ENCODE results near the gene MLC1.

DNA sequence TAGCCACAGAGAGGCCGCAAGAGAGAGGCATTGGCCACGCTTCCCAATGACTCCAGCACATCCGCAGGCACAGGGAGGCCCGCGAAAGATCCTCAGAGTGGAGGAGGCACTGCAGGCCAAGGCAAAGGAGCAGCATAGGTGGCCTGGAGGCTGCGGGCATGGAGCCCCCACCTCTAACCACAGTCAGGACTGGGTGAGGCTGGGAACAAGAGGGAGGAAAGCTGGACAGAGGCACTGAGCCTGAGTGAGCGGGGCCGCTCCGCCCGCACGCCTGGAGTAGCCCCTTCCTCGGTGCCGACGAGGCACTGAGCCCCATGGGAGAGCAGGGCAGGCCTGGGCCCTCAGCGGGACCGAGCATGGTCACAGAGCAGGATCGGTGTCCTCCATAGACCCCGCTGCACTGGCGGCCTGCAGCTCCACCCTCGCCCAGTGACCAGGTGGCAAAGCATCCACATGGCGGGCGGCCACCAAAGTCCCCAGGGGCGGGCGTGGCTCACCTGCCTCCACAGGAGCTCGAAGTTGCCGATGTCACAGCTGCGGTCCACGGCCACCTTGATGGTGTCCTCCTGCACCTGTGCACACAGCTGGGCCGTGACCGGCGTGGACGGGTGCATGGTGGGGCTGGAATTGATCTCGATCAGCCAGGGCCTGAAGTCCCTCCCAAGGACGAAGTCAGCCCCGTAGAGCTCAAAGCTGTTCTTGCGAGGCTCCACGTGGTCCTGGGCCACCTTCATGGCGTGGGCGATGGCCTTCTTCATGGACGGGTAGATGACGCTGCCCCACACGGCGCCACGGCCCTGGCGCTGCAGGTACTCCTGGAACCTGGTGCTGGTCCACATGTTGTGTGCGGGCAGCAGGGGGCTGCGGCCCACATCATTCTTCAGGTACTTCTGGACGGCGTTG is 53.8 kb downstream of the MLC1 start:
- TF ChIP-seq, protein P1, sequence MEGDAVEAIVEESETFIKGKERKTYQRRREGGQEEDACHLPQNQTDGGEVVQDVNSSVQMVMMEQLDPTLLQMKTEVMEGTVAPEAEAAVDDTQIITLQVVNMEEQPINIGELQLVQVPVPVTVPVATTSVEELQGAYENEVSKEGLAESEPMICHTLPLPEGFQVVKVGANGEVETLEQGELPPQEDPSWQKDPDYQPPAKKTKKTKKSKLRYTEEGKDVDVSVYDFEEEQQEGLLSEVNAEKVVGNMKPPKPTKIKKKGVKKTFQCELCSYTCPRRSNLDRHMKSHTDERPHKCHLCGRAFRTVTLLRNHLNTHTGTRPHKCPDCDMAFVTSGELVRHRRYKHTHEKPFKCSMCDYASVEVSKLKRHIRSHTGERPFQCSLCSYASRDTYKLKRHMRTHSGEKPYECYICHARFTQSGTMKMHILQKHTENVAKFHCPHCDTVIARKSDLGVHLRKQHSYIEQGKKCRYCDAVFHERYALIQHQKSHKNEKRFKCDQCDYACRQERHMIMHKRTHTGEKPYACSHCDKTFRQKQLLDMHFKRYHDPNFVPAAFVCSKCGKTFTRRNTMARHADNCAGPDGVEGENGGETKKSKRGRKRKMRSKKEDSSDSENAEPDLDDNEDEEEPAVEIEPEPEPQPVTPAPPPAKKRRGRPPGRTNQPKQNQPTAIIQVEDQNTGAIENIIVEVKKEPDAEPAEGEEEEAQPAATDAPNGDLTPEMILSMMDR (IDR thresholded peaks at IDR 0.05): no peak
- TF ChIP-seq POLR2AphosphoS5 (IDR thresholded peaks at IDR 0.05) (no peak), EP300 (IDR thresholded peaks at IDR 0.05) (no peak), POLR2A (IDR thresholded peaks at IDR 0.05) (no peak)
